ENCODE results near the gene DHX8. TPM values are rescaled to one million over a fixed set of nuclear protein-coding genes. Genes with fewer than 3 reads are reported as not detected.

The DHX8 gene
- total and polyA plus RNA-seq, 8 donors: 42.7 to 61.2 (median 46.0) TPM

- H3K4me3 ChIP-seq: no peak overlapping the region
- no peak for TF ChIP-seq CTCF (IDR thresholded peaks at IDR 0.05)
- H3K36me3 ChIP-seq: no peaks in the 10 kb centered on the region
- H3K4me1 ChIP-seq: peaks cover 0 to 12% of the 10 kb centered on the region in 2 donors
- peaks cover 0 to 30% of the 10 kb centered on the region in 2 donors for H3K27me3 ChIP-seq
- H3K9me3 ChIP-seq: no peaks in the 10 kb centered on the region
- ATAC-seq: no peak
- intact Hi-C loops (cut with DNase I): no loop called here
- no peak overlapping the region for H3K27ac ChIP-seq
- DNase-seq: no peak
Observed at GRCh38 chr17:43558805-43559160, 75.0 kb downstream of the DHX8 start.

DNA sequence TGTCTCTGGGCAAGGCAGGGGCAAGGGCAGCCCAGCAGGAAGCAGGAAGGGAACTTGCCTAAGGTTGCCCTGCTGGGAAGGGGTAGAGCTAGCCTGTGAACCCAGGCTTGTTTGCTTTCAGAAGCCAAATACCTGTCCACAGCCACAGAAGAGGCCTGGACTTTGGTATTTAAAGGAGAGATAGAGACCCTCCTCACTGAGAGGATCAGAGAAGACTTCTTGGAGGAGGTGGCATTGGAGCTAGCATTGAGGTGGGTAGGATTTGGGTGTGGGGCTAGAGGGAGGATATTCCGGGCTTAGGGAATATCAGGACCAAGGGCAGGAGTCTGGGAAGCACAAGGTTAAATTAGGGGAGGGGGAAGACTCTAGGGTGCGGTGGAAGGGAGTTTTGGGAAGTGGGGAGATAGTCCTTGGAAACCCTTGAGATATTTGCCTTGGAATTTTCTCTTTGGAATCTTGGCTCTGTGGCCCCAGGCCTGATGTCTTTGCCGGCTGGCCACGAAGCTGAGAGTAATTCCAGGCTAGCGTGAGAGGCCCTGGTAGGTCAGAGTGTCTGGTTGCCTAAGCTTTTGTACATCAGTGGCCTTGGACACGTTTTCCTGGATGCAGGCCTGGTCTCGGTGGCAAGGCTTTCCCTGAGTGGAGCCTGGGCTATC, 75.5 kb downstream of the DHX8 start:
- Histone ChIP-seq H3K36me3 (no peaks in the 10 kb centered on the region), H3K4me1 (peaks cover 0 to 12% of the 10 kb centered on the region in 2 donors), H3K27ac (no peak overlapping the region), H3K9me3 (no peaks in the 10 kb centered on the region), H3K4me3 (no peak overlapping the region), H3K27me3 (peaks cover 0 to 34% of the 10 kb centered on the region in 2 donors)
- TF ChIP-seq CTCF (IDR thresholded peaks at IDR 0.05): no peak
- intact Hi-C loops (cut with DNase I): no loop called here
- ATAC-seq (no peak), DNase-seq (no peak)

DNA sequence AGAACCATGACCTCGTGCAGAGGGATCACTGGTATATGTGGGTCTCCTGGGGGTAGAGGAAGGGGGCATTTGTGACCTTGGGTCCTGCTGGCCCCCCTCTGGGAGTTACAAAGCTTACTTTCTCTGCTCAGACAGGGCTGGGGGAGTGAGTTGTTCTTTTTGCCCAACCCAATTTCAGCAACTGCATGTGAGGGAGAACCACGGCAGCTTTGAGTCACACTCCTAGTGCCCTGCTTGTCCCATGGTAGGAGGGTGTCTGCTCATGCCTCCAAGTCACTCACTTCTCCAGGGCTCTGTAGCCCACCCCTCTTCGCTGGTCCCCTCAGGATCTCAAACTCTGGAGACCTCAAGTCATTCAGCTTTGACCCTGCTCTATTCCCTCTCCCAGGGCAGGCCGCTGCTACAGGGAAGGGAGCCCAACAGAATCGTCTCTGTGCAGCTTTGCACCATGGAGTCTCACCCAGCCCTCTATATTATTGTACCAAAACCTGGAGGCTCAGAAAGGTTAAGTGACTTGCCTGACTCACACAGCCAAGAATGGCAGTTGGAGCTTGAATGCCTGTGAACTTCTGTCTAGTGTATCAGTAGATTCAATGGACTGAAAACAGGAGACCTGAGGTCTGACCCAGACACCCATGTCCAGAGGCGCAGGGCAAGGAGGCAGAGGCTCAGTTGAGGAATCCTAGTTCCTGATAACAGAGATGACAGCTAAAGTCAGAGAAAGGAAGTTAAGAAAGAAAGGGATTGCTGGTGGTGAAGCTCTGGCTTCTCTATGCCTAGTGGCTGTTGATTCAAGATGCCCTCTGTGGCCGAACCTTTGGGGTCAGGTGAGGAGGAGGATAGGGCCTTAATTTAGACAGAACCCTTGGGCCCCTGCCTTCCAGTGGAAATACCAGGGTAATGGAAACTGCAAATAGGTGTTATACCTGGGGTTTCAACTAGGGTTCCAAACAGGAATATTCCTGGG, 77.0 kb downstream of the DHX8 start:
- H3K27me3 ChIP-seq: peaks cover 0 to 35% of the 10 kb centered on the region in 2 donors
- H3K27ac ChIP-seq: no peak overlapping the region
- H3K9me3 ChIP-seq: no peaks in the 10 kb centered on the region
- peaks cover 0 to 12% of the 10 kb centered on the region in 2 donors for H3K4me1 ChIP-seq
- H3K36me3 ChIP-seq: no peaks in the 10 kb centered on the region
- ATAC-seq (no peak), DNase-seq (no peak)
- no peak overlapping the region for H3K4me3 ChIP-seq
- intact Hi-C loops (cut with DNase I): no loop called here
- no peak for TF ChIP-seq CTCF (IDR thresholded peaks at IDR 0.05)

DNA sequence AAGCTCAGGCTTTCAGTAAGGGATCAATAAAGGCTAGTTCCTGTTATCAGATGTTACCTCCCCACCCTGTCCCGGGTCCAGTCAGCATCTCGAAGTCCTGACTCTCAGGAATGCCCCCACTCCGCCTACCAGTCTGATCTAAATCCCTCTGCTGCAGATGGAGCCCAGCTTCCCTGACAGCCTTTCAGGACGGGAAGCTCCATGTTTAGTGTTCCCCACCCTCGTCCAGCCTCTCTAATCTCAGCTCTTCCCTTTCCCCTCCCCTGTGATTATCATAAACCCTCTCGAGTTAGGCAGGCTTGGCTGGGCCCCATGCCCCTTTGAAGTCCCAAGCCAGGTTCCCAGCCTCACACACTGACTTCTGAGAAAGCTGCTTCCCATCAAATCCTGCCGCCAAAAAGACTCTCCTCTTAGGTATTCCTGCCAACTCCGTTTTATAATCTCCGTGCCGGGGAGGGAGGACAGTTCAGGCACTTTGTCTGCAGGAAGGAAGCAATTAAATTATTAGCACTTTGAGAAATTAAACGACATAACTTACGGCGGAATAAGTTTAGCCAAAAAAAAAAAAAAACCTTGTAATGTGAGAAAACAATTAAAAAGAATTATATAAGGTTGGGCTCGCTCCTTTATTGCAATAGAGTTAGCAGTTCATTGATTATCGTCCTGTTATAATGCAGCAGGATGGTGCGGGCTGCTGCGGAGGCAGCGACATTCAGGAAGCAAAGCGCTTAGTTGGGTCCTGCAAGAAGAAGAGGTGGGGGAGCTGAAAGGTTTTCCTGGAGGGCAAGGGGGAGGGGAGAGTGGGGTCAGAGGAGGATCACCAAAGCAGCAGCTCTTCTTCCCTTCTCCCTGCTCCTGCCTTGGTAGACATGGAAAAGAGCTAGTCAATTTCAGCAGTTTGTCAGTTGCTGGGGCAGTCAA, 79.2 kb downstream of the DHX8 start:
- peaks cover 0 to 35% of the 10 kb centered on the region in 2 donors for H3K27me3 ChIP-seq
- no peak for ATAC-seq
- intact Hi-C loops (cut with DNase I): no loop called here
- no peaks in the 10 kb centered on the region for H3K9me3 ChIP-seq
- H3K4me1 ChIP-seq: peaks cover 0 to 4% of the 10 kb centered on the region in 2 donors
- TF ChIP-seq CTCF (IDR thresholded peaks at IDR 0.05): no peak
- H3K27ac ChIP-seq: no peak overlapping the region
- DNase-seq: peak in 1 of 4 donors; percentile 31
- H3K4me3 ChIP-seq: no peak overlapping the region
- no peaks in the 10 kb centered on the region for H3K36me3 ChIP-seq

Measured in left lung (tissue), 10 donors.